22Rv1 (cell line): ENCODE measurements around the gene RHOG.

Experiments
- ZFX ChIP-seq: fragments of 450-650 bp; IDR thresholded peaks from 2 replicates; pipeline ENCODE4 v1.6.1; 2017; ENCODE audit warnings: antibody characterized with exemption, borderline replicate concordance
- TF ChIP-seq, protein P1 (sequence below): fragments of 450-650 bp; IDR thresholded peaks from 2 replicates; pipeline ENCODE4 v1.5.1; 2017; ENCODE audit warnings: mild to moderate bottlenecking

DNA sequence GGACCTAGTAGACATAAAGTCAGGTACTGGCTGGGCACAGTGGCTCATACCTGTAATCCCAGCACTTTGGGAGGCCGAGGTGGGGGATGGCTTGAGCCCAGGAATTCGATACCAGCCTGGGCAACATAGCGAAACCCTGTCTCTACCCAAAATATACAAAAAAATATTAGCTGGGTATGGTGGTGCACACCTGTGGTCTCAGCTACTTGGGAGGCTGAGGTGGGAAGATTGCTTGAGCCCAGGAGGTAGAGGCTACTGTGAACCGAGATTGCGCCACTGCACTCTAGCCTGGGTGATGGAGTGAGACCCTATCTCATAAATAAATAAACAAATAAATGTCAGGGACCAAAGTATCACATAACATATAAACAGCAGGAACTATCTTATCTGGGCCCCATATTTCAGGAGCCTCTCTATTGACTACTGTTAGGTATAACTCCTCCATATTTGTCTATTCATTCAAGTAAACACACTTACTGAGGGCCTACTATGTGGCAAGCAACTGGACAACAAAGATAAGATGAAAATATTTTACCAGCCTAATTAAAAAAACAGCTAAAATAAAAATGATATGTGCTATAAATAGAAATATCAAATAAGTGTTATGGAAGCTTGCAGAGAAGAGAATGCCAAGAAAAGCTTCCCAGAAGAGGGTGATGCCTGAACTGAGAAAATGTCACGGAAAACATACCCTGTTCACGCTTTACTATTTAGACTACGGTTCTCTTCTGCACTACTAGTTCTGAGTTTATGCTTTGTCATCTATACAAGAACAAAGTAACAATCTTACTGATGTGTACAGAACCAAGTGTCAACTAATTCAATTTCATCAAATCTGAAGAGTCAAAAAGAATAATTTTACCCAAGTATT, 45.4 kb downstream of the RHOG start:
- TF ChIP-seq, protein P1, sequence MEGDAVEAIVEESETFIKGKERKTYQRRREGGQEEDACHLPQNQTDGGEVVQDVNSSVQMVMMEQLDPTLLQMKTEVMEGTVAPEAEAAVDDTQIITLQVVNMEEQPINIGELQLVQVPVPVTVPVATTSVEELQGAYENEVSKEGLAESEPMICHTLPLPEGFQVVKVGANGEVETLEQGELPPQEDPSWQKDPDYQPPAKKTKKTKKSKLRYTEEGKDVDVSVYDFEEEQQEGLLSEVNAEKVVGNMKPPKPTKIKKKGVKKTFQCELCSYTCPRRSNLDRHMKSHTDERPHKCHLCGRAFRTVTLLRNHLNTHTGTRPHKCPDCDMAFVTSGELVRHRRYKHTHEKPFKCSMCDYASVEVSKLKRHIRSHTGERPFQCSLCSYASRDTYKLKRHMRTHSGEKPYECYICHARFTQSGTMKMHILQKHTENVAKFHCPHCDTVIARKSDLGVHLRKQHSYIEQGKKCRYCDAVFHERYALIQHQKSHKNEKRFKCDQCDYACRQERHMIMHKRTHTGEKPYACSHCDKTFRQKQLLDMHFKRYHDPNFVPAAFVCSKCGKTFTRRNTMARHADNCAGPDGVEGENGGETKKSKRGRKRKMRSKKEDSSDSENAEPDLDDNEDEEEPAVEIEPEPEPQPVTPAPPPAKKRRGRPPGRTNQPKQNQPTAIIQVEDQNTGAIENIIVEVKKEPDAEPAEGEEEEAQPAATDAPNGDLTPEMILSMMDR = no peak
- no peak for TF ChIP-seq ZFX
